DMS79 (cell line): ENCODE results near the gene GFY.
"Not testable (repeated sequence)": the region's sequence is repeated elsewhere in the genome, so short reads cannot be mapped to it uniquely, and the experiment has no call there.

Source experiments
- DNase-seq: peaks from one replicate; lab custom pipeline; 2025; lab: John Stamatoyannopoulos, UW

GFY gene

GRCh38 chr19:49444100-49444700 lies 19.0 kb downstream of the GFY start:
- DNase-seq, result not testable (repeated sequence)

- no peak for DNase-seq
These were observed 20.8 kb downstream of the GFY start for GRCh38 chr19:49445997-49446396.

DNA sequence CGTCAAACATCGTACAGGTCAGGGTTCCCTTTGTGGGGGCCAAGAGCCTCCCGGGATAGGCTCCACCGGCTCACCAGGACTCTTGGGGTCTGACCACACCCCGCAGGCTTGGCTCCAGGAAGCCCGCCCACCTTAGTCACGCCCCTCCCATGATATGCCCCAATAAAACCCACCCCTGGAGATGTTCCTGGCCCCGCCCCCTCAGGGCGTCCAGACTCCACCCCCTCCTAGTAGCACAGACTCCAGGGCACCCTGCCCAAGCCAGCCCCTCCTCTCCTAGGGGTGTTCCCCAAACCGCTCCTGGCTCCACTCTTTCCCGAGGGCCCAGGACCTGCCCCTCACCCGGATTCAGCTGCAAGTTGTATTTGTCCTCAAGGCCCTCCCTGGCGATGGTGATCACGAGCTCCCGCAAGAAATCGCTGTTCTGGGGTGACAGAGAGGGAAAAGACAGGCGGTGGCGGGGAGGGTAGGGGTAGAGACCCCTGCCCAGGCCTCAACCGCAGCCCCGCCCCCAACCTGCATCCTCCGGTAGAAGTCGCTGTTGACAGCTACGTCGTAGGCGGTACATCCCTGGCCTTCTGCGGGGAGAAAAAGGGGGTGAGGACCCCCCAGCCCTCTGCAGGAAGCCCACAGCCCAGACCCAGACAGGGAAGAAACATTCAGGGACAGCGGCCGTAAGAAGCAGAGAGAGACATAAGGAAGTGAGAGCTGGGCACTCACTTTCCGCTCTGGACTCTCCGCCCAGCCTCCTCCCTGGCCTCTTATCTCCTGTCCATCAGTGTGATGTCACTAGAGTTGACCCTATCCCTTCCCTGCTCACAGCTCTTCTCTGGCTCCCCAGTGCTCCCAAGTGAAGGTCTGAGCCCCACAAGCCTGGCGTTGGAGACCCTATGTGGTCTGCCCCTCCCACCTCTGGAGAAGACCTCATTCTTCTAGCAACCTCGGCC lies 22.6 kb downstream of the GFY start:
- no peak for DNase-seq

DNA sequence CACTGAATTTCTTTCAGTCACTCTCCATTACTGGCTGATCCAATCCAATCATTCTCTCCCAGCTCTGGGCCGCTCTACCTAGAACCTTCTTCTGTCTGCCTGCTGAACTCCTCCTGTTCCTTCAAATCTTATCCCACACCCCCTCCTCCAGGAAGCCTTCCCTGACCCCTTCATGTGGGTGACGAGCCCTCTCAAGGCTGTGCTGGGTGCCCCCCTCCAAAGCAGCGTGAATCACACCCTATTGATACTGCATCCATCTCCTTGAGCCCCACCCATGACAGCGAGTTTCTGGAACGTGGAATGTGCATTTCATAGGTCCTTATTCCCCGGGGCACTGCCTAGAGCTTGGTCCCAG lies 23.2 kb downstream of the GFY start:
- DNase-seq, result no peak

DNA sequence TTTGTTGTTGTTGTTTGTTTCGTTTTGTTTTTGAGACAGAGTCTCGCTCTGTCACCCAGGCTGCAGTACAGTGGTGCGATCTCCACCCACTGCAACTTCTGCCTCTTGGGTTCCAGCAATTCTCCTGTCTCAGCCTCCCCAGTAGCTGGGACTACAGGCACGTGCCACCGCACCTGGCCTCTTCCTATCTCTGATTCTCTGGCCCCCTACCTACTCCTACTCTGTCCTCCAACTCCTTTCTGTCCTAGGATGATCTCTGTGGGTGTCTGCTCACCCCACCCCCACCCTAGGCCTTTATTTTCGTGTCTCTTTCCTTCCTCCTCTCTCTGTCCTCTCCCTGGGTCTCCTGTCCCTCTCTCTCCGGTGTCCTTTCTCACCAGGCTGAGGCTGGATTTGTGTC lies 25.2 kb downstream of the GFY start:
- DNase-seq, result no peak

DNA sequence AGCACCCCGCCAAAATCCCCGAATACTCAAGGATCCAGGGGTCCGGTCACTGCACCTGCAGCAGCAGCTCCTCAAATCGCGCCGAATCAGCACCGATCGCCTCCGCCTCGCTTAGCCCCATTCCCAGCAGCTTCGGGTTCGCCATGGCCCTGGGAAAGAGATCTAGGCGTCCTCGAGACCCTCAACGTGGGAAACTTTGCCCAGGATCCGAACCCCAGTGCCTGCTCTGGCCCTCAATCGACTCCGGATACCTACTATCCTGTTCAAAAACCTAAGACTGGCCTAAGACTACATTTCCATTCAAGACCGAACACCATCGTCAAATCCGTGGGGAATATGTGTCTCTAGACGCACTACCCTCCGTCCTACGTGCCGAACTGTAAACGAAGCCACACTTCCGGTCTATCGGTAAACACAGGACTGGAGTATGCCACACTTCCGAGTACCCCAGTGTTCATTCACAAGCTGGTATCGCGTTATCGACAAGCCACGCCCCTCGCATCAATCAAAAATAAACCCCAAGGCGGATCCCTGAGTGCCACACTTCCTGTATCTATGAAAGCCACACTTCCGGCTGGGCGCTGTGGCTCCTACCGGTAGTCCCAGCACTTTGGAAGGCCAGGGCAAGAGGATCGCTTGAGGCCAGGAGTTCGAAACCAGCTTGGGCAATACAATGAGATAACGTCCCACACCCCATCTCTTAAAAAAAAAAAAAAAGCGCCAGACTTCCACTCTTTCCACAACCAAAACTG lies 26.4 kb downstream of the GFY start, which contains the start of gene PIH1D1:
PIH1D1 (minus strand) TSS at position 385 of the 752 bp plus-strand sequence; CDS start at position 145, 240 bp downstream.
- peak; percentile 99 for DNase-seq

DNA sequence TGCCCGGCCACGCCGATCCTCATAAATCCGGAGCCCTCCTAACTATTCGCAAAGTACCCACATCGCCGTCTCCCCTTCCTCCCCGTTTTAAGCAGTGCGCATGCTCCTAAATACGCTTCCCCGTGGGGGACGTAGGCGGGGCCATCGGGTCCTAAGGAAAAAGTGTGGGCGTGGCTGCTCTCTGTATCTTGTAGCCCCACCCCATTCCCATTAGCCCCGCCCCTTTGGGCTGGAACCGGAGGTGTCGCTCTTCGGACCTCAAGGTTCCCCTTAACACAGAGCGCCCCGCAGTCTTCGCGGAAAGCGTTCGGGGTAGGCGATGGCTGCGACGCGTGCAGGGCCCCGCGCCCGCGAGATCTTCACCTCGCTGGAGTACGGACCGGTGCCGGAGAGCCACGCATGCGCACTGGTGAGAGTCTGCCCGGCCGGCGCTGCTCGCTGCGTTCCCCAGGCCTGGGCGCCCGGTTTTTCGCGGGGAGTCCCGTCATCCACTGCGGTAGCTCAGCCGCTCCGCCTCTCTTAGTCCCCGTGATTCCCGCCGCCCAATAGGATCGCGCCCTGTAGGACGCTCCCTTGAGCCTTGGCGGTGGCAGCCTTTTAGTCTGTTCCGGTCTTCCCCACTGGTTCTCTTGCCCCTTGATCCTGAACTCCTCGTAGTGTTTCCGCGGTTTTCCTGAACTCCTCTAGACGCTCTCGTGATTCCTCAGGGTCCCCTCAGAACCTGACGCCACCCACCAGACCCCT lies 28.0 kb downstream of the GFY start, which contains the start of gene ALDH16A1:
ALDH16A1 (plus strand) TSS at position 213 of the 744 bp plus-strand sequence; CDS start at position 320, 107 bp downstream.
- peak; percentile 95 for DNase-seq

GRCh38 chr19:49453757-49454240 lies 28.6 kb downstream of the GFY start:
- DNase-seq, result no peak

DNA sequence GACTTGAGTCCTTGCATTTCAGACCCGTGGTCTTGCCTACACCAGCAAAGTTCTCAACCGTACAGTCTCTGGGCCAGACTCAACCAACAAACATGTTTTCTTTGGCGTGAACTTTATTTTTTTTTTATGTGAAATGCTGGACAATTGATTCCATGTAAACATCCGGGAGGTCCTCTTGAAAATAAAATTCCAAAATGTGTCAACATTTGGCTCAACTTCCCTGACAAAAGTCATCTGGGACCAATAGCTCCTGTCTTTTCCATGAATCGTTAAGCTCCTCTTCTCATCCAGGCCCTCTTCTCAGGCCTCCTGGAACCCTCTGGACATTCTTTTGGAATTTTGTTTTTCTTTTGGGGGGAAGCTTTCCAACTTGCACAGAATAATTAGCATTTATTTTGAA lies 30.6 kb downstream of the GFY start:
- DNase-seq, result no peak

- DNase-seq, result no peak
These were observed 31.1 kb downstream of the GFY start for GRCh38 chr19:49456326-49456725.

DNA sequence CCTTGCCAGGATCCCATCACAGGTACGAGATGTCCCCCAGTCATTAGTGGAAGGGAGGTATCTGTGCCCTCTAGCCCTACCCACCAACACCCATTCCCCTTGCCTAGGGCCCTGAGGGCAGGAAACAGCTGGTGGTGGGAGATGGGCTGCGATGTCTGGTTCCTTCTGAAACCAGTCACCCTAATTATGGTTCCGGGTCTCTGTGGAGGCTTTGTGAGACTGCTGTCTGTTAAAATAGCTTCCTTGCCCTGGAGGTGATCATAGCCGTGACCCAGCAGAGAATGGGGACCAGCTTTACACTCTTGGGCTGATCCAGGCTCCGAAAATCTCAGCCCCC lies 33.3 kb downstream of the GFY start:
- no peak for DNase-seq

DNA sequence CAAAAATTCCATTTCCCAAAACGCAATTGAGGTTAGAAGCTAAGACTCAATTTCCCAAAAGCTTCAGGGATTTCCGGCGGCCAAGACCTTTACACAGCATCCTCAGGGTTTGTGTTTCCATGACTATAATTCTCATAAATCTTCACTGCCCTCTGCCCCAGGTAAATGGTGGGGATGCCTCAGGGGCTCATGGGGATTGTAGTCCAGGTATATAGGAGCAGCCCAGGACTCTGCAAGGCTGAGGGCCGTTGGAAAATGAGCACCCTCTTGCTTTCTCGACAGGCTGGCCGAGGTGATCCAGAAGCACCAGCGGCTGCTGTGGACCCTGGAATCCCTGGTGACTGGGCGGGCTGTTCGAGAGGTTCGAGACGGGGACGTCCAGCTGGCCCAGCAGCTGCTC lies 34.2 kb downstream of the GFY start:
- DNase-seq, result no peak

DNA sequence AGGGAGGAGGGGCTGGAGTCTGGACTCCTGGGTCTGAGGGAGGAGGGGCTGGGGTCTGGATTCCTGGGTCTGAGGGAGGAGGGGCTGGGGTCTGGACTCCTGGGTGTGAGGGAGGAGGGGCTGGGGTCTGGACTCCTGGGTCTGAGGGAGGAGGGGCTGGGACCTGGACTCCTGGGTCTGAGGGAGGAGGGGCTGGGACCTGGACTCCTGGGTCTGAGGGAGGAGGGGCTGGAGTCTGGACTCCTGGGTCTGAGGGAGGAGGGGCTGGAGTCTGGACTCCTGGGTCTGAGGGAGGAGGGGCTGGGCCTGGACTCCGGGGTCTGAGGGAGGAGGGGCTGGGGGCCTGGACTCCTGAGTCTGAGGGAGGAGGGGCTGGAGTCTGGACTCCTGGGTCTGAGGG lies 35.9 kb downstream of the GFY start:
- DNase-seq, result not testable (repeated sequence)

DNA sequence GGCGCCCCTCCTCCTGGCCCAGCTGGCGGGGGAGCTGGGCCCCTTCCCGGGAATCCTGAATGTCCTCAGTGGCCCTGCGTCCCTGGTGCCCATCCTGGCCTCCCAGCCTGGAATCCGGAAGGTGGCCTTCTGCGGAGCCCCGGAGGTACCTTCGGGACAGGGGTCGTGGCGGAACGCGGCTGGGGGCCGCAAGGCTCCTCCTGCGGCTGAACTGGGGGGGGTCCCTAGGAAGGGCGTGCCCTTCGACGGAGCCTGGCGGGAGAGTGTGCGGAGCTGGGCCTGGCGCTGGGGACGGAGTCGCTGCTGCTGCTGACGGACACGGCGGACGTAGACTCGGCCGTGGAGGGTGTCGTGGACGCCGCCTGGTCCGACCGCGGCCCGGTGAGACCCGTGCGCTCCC lies 36.5 kb downstream of the GFY start:
- no peak for DNase-seq

- no peak for DNase-seq
These were observed 37.3 kb downstream of the GFY start for GRCh38 chr19:49462492-49462891.

- DNase-seq, result no peak
These were observed 39.0 kb downstream of the GFY start for GRCh38 chr19:49463960-49464740.

GRCh38 chr19:49465371-49465770 lies 40.2 kb downstream of the GFY start:
- DNase-seq, result no peak

- DNase-seq, result peak; percentile 29
These were observed 43.0 kb downstream of the GFY start for GRCh38 chr19:49468199-49468598.

DNA sequence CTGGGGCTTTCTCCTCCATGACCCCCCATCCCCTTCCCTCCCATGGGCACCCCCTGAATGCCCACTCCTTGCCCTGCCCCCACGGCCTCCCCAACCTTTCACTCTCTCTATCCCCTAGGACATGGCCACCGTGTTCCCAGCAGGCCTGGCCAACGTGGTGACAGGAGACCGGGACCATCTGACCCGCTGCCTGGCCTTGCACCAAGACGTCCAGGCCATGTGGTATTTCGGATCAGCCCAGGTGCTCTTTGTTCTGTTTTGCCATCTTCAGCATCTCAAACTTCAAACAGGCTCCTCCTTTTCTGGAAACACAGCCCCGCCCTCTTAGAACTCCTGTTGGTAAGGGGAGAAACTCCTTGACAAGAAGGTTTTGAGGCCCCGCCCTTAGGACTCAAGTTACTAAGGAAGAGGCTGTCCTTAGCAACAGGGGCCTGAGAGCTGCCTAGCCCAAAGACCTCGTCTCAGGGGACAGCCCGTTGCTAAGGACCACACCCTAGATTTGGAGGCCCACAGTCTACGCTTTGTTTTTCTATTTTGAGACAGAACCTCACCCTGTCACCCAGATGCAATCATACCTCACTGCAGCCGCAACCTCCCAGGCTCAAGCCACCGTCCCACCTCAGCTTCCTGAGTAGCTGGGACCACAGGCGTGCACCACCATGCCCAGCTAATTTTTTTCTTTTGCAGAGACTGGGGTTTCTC lies 43.7 kb downstream of the GFY start:
- DNase-seq, result peak; percentile 86
